ENCODE data around the gene FOXJ3. TPM values are rescaled to one million over a fixed set of nuclear protein-coding genes. Genes with fewer than 3 reads are reported as not detected.
A peak's percentile ranks its signal among the peaks of the same experiment; 100 is the strongest.

FOXJ3 gene
- total and polyA plus RNA-seq, 2 of the 13 experiments (the other 11 are each of a cell fraction or from before 2014, with no cell fraction given) = 16.6 to 48.5 TPM

- TF ChIP-seq ZNF18 (CRISPR knock-in tag; IDR thresholded peaks at IDR 0.05; ENCODE audit: insufficient replicate concordance) (no peak), TARDBP (CRISPR knock-in tag; IDR thresholded peaks at IDR 0.05) (peak; percentile 87), HOXA9 (CRISPR knock-in tag; IDR thresholded peaks at IDR 0.05; ENCODE audit: borderline replicate concordance) (no peak), AGO2 (optimal IDR thresholded peaks at IDR 0.05; ENCODE audit: low read depth, low read length) (no peak), THAP7 (CRISPR knock-in tag; IDR thresholded peaks at IDR 0.05) (no peak), ZNF512B (CRISPR knock-in tag; IDR thresholded peaks at IDR 0.05; ENCODE audit: borderline replicate concordance) (no peak), ZNF343 (CRISPR knock-in tag; IDR thresholded peaks at IDR 0.05) (no peak), FOXK2 (IDR thresholded peaks at IDR 0.05) (peak; percentile 18; the same call in 1 of the 2 replicates), ZNF850 (CRISPR knock-in tag; conservative IDR thresholded peaks at IDR 0.05) (no peak), ZNF878 (CRISPR knock-in tag; IDR thresholded peaks at IDR 0.05) (peak; percentile 70; the same call in 1 of the 2 replicates), SNAPC5 (CRISPR knock-in tag; IDR thresholded peaks at IDR 0.05; ENCODE audit: borderline replicate concordance) (no peak), ZBTB8A (CRISPR knock-in tag; IDR thresholded peaks at IDR 0.05; ENCODE audit: borderline replicate concordance, low read depth) (no peak), SOX13 (IDR thresholded peaks at IDR 0.05) (peak; percentile 60; the same call in 1 of the 2 replicates), SOX13 (CRISPR knock-in tag; conservative IDR thresholded peaks at IDR 0.05 in 1 of 2, IDR thresholded peaks at IDR 0.05 in 1 of 2) (peak in 1 of 2 experiments; percentile 93; a peak in 2 of 4 replicates), CC2D1A (CRISPR knock-in tag; IDR thresholded peaks at IDR 0.05) (no peak), TFE3 (CRISPR knock-in tag; IDR thresholded peaks at IDR 0.05) (peak; percentile 59; the same call in 1 of the 2 replicates), ZFP36 (IDR thresholded peaks at IDR 0.05; ENCODE audit: borderline replicate concordance, low read depth, low read length, partially characterized antibody) (no peak), MBD4 (IDR thresholded peaks at IDR 0.05; ENCODE audit: borderline replicate concordance, low read length) (no peak), STAT6 (CRISPR knock-in tag; IDR thresholded peaks at IDR 0.05; ENCODE audit: borderline replicate concordance) (no peak), ZNF672 (CRISPR knock-in tag; IDR thresholded peaks at IDR 0.05) (no peak)
These were observed 120.6 kb downstream of the FOXJ3 start (continued) for GRCh38 chr1:42214447-42214871.
